ENCODE results near the gene EMX1. TPM values are rescaled to one million over a fixed set of nuclear protein-coding genes. Genes with fewer than 3 reads are reported as not detected.

Gene EMX1
- total and polyA plus RNA-seq, 2 donors (not counting 1 experiment from before 2014, with no cell fraction given), result not detected

GRCh38 chr2:72931280-72931910, 14.1 kb downstream of the EMX1 start:
- H2AFZ ChIP-seq (ENCODE audit: low read length), result no peak overlapping the region
- H3K36me3 ChIP-seq (ENCODE audit: control insufficient read depth, insufficient read depth, low read length), result no peaks in the 10 kb centered on the region
- no peaks in the 10 kb centered on the region for H3K9me3 ChIP-seq (ENCODE audit: control insufficient read depth, insufficient read depth, low read depth, low read length)
- no peak overlapping the region for H3K4me3 ChIP-seq (replicated peaks in 1 of 4; ENCODE audit: control extremely low read depth in 1 of 4, insufficient read depth in 1 of 4, low read depth in 3 of 4, low read length in 4 of 4)
- H3K9ac ChIP-seq (ENCODE audit: insufficient read depth, low read length), result no peak overlapping the region
- no peaks in the 10 kb centered on the region for H3K79me2 ChIP-seq (ENCODE audit: control insufficient read depth, insufficient read depth, low read length)
- H3K4me1 ChIP-seq (ENCODE audit: control insufficient read depth, extremely low read depth, insufficient read depth, low read length), result no peaks in the 10 kb centered on the region
- no peaks in the 10 kb centered on the region for H4K20me1 ChIP-seq (ENCODE audit: control insufficient read depth, extremely low read depth, insufficient read depth, low read length)
- TF ChIP-seq EZH2 (IDR thresholded peaks at IDR 0.05; ENCODE audit: low read length, missing control alignments) (no peak), CTCF (conservative IDR thresholded peaks at IDR 0.05 in 1 of 2, IDR thresholded peaks at IDR 0.05 in 1 of 2; ENCODE audit: low read depth in 1 of 2, low read length in 2 of 2) (no peak)
- H3K27ac ChIP-seq (ENCODE audit: insufficient read depth, low read length), result no peak overlapping the region
- DNase-seq (ENCODE audit: low read depth in 2 of 2), result peak in 1 of 2 donors; percentile 65
- H3K4me2 ChIP-seq (ENCODE audit: extremely low read depth, insufficient read depth, low read length), result no peak overlapping the region
- peaks cover 48% of the 10 kb centered on the region for H3K27me3 ChIP-seq (ENCODE audit: control insufficient read depth, insufficient read depth, low read length)

GRCh38 chr2:72932045-72932740, 14.9 kb downstream of the EMX1 start:
- Histone ChIP-seq H3K36me3 (ENCODE audit: control insufficient read depth, insufficient read depth, low read length) (no peaks in the 10 kb centered on the region), H3K9ac (ENCODE audit: insufficient read depth, low read length) (no peak overlapping the region), H3K27ac (ENCODE audit: insufficient read depth, low read length) (no peak overlapping the region), H3K4me3 (replicated peaks in 1 of 4; ENCODE audit: control extremely low read depth in 1 of 4, insufficient read depth in 1 of 4, low read depth in 3 of 4, low read length in 4 of 4) (no peak overlapping the region), H3K79me2 (ENCODE audit: control insufficient read depth, insufficient read depth, low read length) (no peaks in the 10 kb centered on the region), H4K20me1 (ENCODE audit: control insufficient read depth, extremely low read depth, insufficient read depth, low read length) (no peaks in the 10 kb centered on the region), H3K27me3 (ENCODE audit: control insufficient read depth, insufficient read depth, low read length) (peaks cover 40% of the 10 kb centered on the region), H2AFZ (ENCODE audit: low read length) (no peak overlapping the region), H3K9me3 (ENCODE audit: control insufficient read depth, insufficient read depth, low read depth, low read length) (no peaks in the 10 kb centered on the region), H3K4me1 (ENCODE audit: control insufficient read depth, extremely low read depth, insufficient read depth, low read length) (no peaks in the 10 kb centered on the region), H3K4me2 (ENCODE audit: extremely low read depth, insufficient read depth, low read length) (no peak overlapping the region)
- TF ChIP-seq CTCF (conservative IDR thresholded peaks at IDR 0.05 in 1 of 2, IDR thresholded peaks at IDR 0.05 in 1 of 2; ENCODE audit: low read depth in 1 of 2, low read length in 2 of 2) (no peak), EZH2 (IDR thresholded peaks at IDR 0.05; ENCODE audit: low read length, missing control alignments) (peak; percentile 51)
- peak; percentile 36 to 39 for DNase-seq (ENCODE audit: low read depth in 2 of 2)

- no peaks in the 10 kb centered on the region for H3K79me2 ChIP-seq (ENCODE audit: control insufficient read depth, insufficient read depth, low read length)
- no peak for DNase-seq (ENCODE audit: low read depth in 2 of 2)
- H3K4me3 ChIP-seq (replicated peaks in 1 of 4; ENCODE audit: control extremely low read depth in 1 of 4, insufficient read depth in 1 of 4, low read depth in 3 of 4, low read length in 4 of 4), result no peak overlapping the region
- no peaks in the 10 kb centered on the region for H3K4me1 ChIP-seq (ENCODE audit: control insufficient read depth, extremely low read depth, insufficient read depth, low read length)
- no peaks in the 10 kb centered on the region for H3K36me3 ChIP-seq (ENCODE audit: control insufficient read depth, insufficient read depth, low read length)
- no peaks in the 10 kb centered on the region for H4K20me1 ChIP-seq (ENCODE audit: control insufficient read depth, extremely low read depth, insufficient read depth, low read length)
- no peak overlapping the region for H3K4me2 ChIP-seq (ENCODE audit: extremely low read depth, insufficient read depth, low read length)
- no peak overlapping the region for H3K27ac ChIP-seq (ENCODE audit: insufficient read depth, low read length)
- TF ChIP-seq EZH2 (IDR thresholded peaks at IDR 0.05; ENCODE audit: low read length, missing control alignments) (no peak), CTCF (conservative IDR thresholded peaks at IDR 0.05 in 1 of 2, IDR thresholded peaks at IDR 0.05 in 1 of 2; ENCODE audit: low read depth in 1 of 2, low read length in 2 of 2) (no peak)
- H3K9me3 ChIP-seq (ENCODE audit: control insufficient read depth, insufficient read depth, low read depth, low read length), result no peaks in the 10 kb centered on the region
- peaks cover 35% of the 10 kb centered on the region for H3K27me3 ChIP-seq (ENCODE audit: control insufficient read depth, insufficient read depth, low read length)
- H2AFZ ChIP-seq (ENCODE audit: low read length), result no peak overlapping the region
- H3K9ac ChIP-seq (ENCODE audit: insufficient read depth, low read length), result no peak overlapping the region
Measured at GRCh38 chr2:72932805-72933204, 15.5 kb downstream of the EMX1 start.
